Spleen (tissue), 7 donors: ENCODE measurements around the gene UBE2U.
"Not testable (repeated sequence)": the region's sequence is repeated elsewhere in the genome, so short reads cannot be mapped to it uniquely, and the experiment has no call there.

ENCODE experiments used
- POLR2A ChIP-seq, 3 donors: fragments of 450-650 bp; IDR thresholded peaks; one replicate each; pipeline ENCODE4 v1.5.1; 2017; ENCODE audit warnings: antibody characterized with exemption in 3 of 3, mild to moderate bottlenecking in 1 of 3
- POLR2AphosphoS5 ChIP-seq, 3 donors: sonication (generic); formaldehyde crosslinking; IDR thresholded peaks; one replicate each; pipeline ENCODE4 v1.5.1; 2017; ENCODE audit warnings: antibody characterized with exemption in 3 of 3
- TF ChIP-seq, protein P1 (sequence below), 11 experiments: fragments of 200-600 bp in 7 of 11; fragments of 450-650 bp in 4 of 11; sonication (generic) in 4 of 11; IDR thresholded peaks in 8 of 11; conservative IDR thresholded peaks in 3 of 11; 1 replicate in 7 of 11; 2 replicates in 4 of 11; pipeline versions ENCODE4 v1.4.0 to v1.8.0; 2016 to 2021; ENCODE audit warnings: antibody characterized with exemption in 11 of 11, inconsistent platforms in 4 of 11, mild to moderate bottlenecking in 1 of 11
- donor health status: DM: no; HTN: no; CAD: no; lungs with moderate emphysema.
- donor health status: DM: no; HTN: no; CAD: no.
- donor health status: DM: no; HTN: no; CAD: no.

DNA sequence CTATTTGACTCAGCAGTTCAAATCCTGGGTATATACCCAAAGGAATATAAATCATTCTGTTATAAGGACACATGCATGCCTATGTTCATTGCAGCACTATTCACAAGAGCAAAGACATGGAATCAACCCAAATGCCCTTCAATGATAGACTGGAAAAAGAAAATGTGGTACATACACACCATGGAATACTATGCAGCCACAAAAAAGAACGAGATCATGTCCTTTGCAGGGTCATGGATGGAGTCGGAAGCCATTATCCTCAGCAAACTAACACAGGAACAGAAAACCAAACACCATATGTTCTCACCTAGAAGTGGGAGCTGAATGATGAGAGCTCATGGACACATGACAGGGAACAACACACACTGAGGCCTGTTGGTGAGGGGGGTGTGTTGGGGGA, 53.8 kb downstream of the UBE2U start:
- TF ChIP-seq, protein P1, sequence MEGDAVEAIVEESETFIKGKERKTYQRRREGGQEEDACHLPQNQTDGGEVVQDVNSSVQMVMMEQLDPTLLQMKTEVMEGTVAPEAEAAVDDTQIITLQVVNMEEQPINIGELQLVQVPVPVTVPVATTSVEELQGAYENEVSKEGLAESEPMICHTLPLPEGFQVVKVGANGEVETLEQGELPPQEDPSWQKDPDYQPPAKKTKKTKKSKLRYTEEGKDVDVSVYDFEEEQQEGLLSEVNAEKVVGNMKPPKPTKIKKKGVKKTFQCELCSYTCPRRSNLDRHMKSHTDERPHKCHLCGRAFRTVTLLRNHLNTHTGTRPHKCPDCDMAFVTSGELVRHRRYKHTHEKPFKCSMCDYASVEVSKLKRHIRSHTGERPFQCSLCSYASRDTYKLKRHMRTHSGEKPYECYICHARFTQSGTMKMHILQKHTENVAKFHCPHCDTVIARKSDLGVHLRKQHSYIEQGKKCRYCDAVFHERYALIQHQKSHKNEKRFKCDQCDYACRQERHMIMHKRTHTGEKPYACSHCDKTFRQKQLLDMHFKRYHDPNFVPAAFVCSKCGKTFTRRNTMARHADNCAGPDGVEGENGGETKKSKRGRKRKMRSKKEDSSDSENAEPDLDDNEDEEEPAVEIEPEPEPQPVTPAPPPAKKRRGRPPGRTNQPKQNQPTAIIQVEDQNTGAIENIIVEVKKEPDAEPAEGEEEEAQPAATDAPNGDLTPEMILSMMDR (IDR thresholded peaks at IDR 0.05 in 8 of 11, conservative IDR thresholded peaks at IDR 0.05 in 3 of 11): not testable (repeated sequence)
- TF ChIP-seq POLR2A, POLR2AphosphoS5 (IDR thresholded peaks at IDR 0.05): not testable (repeated sequence)
